K562 (cell line): ENCODE data around the gene POMT1. TPM values are rescaled to one million over a fixed set of nuclear protein-coding genes. Genes with fewer than 3 reads are reported as not detected.

Source experiments
- ATAC-seq: fragments of 200-7000 bp; cut with Tn5 transposase; 3 replicates; pipeline ENCODE4 v1.9.1; 2020; ENCODE audit warnings: moderate library complexity
- BruUV-seq: library from RNA; stranded (reverse); fragments of 400-500 nt; replicated peaks from 2 replicates; lab custom pipeline; 2021; lab: Mats Ljungman, UMichigan
- CTCF ChIA-PET: fragments of 300-600 bp; formaldehyde crosslinking; extraction: SDS; loops from one replicate; lab custom pipeline; 2021; ENCODE audit warnings: low intra/inter-chr PET ratio; lab: Yijun Ruan, JAX
- POLR2A ChIA-PET: fragments of 300-600, 350-650 bp; sonication (Branson Sonifier 250); formaldehyde crosslinking; extraction: SDS; loops from one replicate; lab custom pipeline; 2021; ENCODE audit warnings: antibody characterized with exemption, inconsistent platforms; lab: Yijun Ruan, JAX
- DNase-seq, 4 experiments: peaks; one replicate each; pipeline versions ENCODE4 v3.0.0 to v3.0.0-alpha.2; 2011 to 2018; ENCODE audit warnings: low spot score in 3 of 4, mixed read lengths in 3 of 4; ENCODE audit errors: extremely low read depth in 1 of 4
- FAIRE-seq: peaks from 2 replicates; lab custom pipeline; 2011; peaks lifted over from hg19 to GRCh38; lab: Jason Lieb, UNC
- H2AFZ ChIP-seq: 2 replicates; pipeline ENCODE4 v1.6.0; 2011; ENCODE audit warnings: low read depth, low read length, control low read depth, inconsistent platforms
- H3K27ac ChIP-seq: fragments of 200-600 bp; 3 replicates; pipeline ENCODE4 v1.8.0; 2011; ENCODE audit warnings: low read depth, mild to moderate bottlenecking, control low read depth, inconsistent platforms, low read length, moderate library complexity, mixed read lengths; ENCODE audit errors: extremely low read depth
- H3K27me3 ChIP-seq, 2 experiments: fragments of 300-600 bp in 1 of 2; 2 replicates in 1 of 2; 3 replicates in 1 of 2; pipeline versions ENCODE4 v1.6.0 to v1.8.0; 2011; ENCODE audit warnings: inconsistent platforms in 2 of 2, low read length in 2 of 2, mild to moderate bottlenecking in 1 of 2, mixed read lengths in 1 of 2, moderate library complexity in 1 of 2; ENCODE audit not compliant: control insufficient read depth in 2 of 2, insufficient read depth in 2 of 2
- H3K36me3 ChIP-seq: fragments of 300-600 bp; 3 replicates; pipeline ENCODE4 v1.8.0; 2011; ENCODE audit warnings: mild to moderate bottlenecking, low read length, inconsistent platforms; ENCODE audit not compliant: control insufficient read depth, insufficient read depth
- H3K4me1 ChIP-seq, 2 experiments: fragments of 200-600 bp in 1 of 2; replicated peaks in 1 of 2; 2 replicates in 1 of 2; 3 replicates in 1 of 2; pipeline versions ENCODE4 v1.5.1 to v1.8.0; 2011; ENCODE audit warnings: inconsistent platforms in 2 of 2, low read length in 2 of 2, mild to moderate bottlenecking in 1 of 2, mixed read lengths in 1 of 2, moderate library complexity in 1 of 2; ENCODE audit not compliant: control insufficient read depth in 2 of 2, insufficient read depth in 2 of 2
- H3K4me2 ChIP-seq: 2 replicates; pipeline ENCODE4 v1.6.1; 2011; ENCODE audit warnings: low read length, control low read depth, inconsistent platforms, mixed read lengths; ENCODE audit not compliant: insufficient read depth
- H3K4me3 ChIP-seq: fragments of 200-600 bp; sonication (generic), shearing (Covaris generic); 2 replicates; pipeline ENCODE4 v1.5.1; 2016; ENCODE audit warnings: control low read depth, inconsistent platforms
- H3K79me2 ChIP-seq: fragments of 200-600 bp; 3 replicates; pipeline ENCODE4 v1.8.0; 2011; ENCODE audit warnings: low read length, inconsistent platforms; ENCODE audit not compliant: control insufficient read depth, insufficient read depth
- H3K9ac ChIP-seq, 2 experiments: 2 replicates each; pipeline versions ENCODE4 v1.6.0 to v1.6.1; 2011; ENCODE audit warnings: low read depth in 2 of 2, low read length in 2 of 2, control low read depth in 1 of 2, inconsistent platforms in 1 of 2, mild to moderate bottlenecking in 1 of 2, mixed read lengths in 1 of 2; ENCODE audit not compliant: insufficient read depth in 1 of 2
- H3K9me1 ChIP-seq: one replicate; pipeline ENCODE4 v1.6.0; 2011; ENCODE audit warnings: inconsistent platforms, mild to moderate bottlenecking, low read length, moderate library complexity; ENCODE audit not compliant: control insufficient read depth, insufficient read depth
- H3K9me3 ChIP-seq: replicated peaks from 2 replicates; pipeline ENCODE4 v1.5.1; 2011; ENCODE audit warnings: low read depth, low read length, inconsistent platforms; ENCODE audit not compliant: control insufficient read depth, insufficient read depth
- H4K20me1 ChIP-seq: replicated peaks from 2 replicates; pipeline ENCODE4 v1.6.1; 2011; ENCODE audit warnings: low read length, inconsistent platforms, mixed read lengths; ENCODE audit not compliant: control insufficient read depth, insufficient read depth
- POLR2G ChIP-seq: fragments of 200-400 bp; formaldehyde crosslinking; IDR thresholded peaks from 2 replicates; pipeline ENCODE4 v1.6.1; 2017; ENCODE audit warnings: low read depth, mild to moderate bottlenecking, antibody characterized with exemption, low read length, moderate library complexity
- RBFOX2 ChIP-seq: fragments of 200-400 bp; formaldehyde crosslinking; IDR thresholded peaks from 2 replicates; pipeline ENCODE4 v1.6.1; 2017; ENCODE audit warnings: low read depth, mild to moderate bottlenecking, low read length, moderate library complexity
- RHOXF2B ChIP-seq: fragments of 250-450 bp; sonication (Bioruptor Pico); conservative IDR thresholded peaks from 2 replicates; pipeline ENCODE4 v1.5.1; 2021
- WGBS: fragments of 100-300 bp; shearing (Covaris generic); methylation state at CpG from one replicate; pipeline ENCODE4 v1.1.6; 2016; ENCODE audit warnings: low coverage, mixed read lengths; ENCODE audit not compliant: insufficient coverage; ENCODE audit errors: missing lambda C conversion rate; 5-methylcytosine and 5-hydroxymethylcytosine counted together
- in situ Hi-C: fragments of 300-500 bp; cut with MboI; formaldehyde crosslinking; loops from 4 replicates; pipeline ENCODE4 v1.15.0; 2018; ENCODE audit warnings: inconsistent platforms, mixed read lengths
- intact Hi-C: fragments of 100-400 bp; cut with micrococcal nuclease; formaldehyde crosslinking; loops from 2 replicates; pipeline ENCODE4 v1.14.2; 2022
- polyA plus RNA-seq, 8 experiments: library from polyadenylated mRNA; depleted of rRNA in 4 of 8; stranded (reverse) in 5 of 8; unstranded in 3 of 8; fragments of >200 nt; fragmentation: Nextera tagmentation in 2 of 8; fragmentation: Illumina TruSeq in 1 of 8; extraction: Ambion mirVana in 2 of 8; extraction: Trizol in 1 of 8; gene quantifications; 2 replicates each; pipeline versions ENCODE4 v1.2.1 to v1.2.3, GENCODE V29; 2011 to 2014; ENCODE audit warnings: inconsistent platforms in 1 of 8, missing spikeins in 1 of 8
- total RNA-seq, 7 experiments: library from RNA; depleted of rRNA in 6 of 7; stranded (reverse); fragments of >200 nt in 6 of 7; fragmentation: Illumina TruSeq in 2 of 7; extraction: Trizol in 2 of 7; gene quantifications; 2 replicates each; pipeline versions ENCODE4 v1.2.1 to v1.2.3, GENCODE V29; 2011 to 2021; ENCODE audit warnings: low replicate concordance in 1 of 7
- TF ChIP-seq, protein P1 (sequence below): sonication (generic); formaldehyde crosslinking; IDR thresholded peaks from 2 replicates; pipeline ENCODE4 v1.8.0; 2022; ENCODE audit warnings: mild to moderate bottlenecking, missing genetic modification reagents

POMT1 gene
- total and polyA plus RNA-seq, 9 of the 15 experiments (the other 6 are each of a cell fraction or from before 2014, with no cell fraction given), result 1.8 to 23.5 (median 14.6) TPM

GRCh38 chr9:131524665-131525315 is 22.1 kb downstream of the POMT1 start:
- in situ Hi-C loops, result no loop called here
- no peak overlapping the region for H2AFZ ChIP-seq
- H3K4me1 ChIP-seq, result peaks cover 0 to 27% of the 10 kb centered on the region in 2 experiments; a peak in 1 of 5 replicates
- no peak overlapping the region for H3K4me2 ChIP-seq
- no peaks in the 10 kb centered on the region; the same call in 1 of the 2 replicates for H4K20me1 ChIP-seq
- FAIRE-seq (no peak), DNase-seq (no peak)
- no TSS peak for BruUV-seq
- no peak overlapping the region for H3K27ac ChIP-seq
- no peaks in the 10 kb centered on the region for H3K9me3 ChIP-seq
- H3K36me3 ChIP-seq, result peaks cover 93% of the 10 kb centered on the region; the same call in 2 of the 3 replicates
- TF ChIP-seq POLR2G (peak; percentile 53; the same call in 1 of the 2 replicates), RBFOX2 (peak; percentile 18; the same call in 1 of the 2 replicates), RHOXF2B (no peak)
- TF ChIP-seq, protein P1, sequence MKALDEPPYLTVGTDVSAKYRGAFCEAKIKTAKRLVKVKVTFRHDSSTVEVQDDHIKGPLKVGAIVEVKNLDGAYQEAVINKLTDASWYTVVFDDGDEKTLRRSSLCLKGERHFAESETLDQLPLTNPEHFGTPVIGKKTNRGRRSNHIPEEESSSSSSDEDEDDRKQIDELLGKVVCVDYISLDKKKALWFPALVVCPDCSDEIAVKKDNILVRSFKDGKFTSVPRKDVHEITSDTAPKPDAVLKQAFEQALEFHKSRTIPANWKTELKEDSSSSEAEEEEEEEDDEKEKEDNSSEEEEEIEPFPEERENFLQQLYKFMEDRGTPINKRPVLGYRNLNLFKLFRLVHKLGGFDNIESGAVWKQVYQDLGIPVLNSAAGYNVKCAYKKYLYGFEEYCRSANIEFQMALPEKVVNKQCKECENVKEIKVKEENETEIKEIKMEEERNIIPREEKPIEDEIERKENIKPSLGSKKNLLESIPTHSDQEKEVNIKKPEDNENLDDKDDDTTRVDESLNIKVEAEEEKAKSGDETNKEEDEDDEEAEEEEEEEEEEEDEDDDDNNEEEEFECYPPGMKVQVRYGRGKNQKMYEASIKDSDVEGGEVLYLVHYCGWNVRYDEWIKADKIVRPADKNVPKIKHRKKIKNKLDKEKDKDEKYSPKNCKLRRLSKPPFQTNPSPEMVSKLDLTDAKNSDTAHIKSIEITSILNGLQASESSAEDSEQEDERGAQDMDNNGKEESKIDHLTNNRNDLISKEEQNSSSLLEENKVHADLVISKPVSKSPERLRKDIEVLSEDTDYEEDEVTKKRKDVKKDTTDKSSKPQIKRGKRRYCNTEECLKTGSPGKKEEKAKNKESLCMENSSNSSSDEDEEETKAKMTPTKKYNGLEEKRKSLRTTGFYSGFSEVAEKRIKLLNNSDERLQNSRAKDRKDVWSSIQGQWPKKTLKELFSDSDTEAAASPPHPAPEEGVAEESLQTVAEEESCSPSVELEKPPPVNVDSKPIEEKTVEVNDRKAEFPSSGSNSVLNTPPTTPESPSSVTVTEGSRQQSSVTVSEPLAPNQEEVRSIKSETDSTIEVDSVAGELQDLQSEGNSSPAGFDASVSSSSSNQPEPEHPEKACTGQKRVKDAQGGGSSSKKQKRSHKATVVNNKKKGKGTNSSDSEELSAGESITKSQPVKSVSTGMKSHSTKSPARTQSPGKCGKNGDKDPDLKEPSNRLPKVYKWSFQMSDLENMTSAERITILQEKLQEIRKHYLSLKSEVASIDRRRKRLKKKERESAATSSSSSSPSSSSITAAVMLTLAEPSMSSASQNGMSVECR (CRISPR knock-in tag), result no peak
- TF ChIP-seq, all 486 proteins: peak for 2
- H3K27me3 ChIP-seq, result no peaks in the 10 kb centered on the region
- intact Hi-C loops, result no loop called here
- CTCF ChIA-PET, result no interaction called here
- H3K4me3 ChIP-seq, result no peak overlapping the region
- no peaks in the 10 kb centered on the region for H3K9me1 ChIP-seq
- 0 out of 4 replicates have a peak overlapping the region, but pooled peaks of 1 of the 2 experiments have one; percentile 50 for H3K9ac ChIP-seq
- POLR2A ChIA-PET, result no interaction called here
- 0 out of 3 replicates have a peak, but pooled peaks cover 2% of the 10 kb centered on the region for H3K79me2 ChIP-seq
- 86% methylated on average over 16 of the region's 23 CpGs for WGBS
- ATAC-seq, result no peak
